ENCODE measurements around the gene RTP2.

The RTP2 gene

GRCh38 chr3:187665764-187666402, 36.5 kb downstream of the RTP2 start:
- DNase-seq = no peak

- DNase-seq = no peak
Observed at GRCh38 chr3:187665010-187665409, 37.3 kb downstream of the RTP2 start.

- no peak for DNase-seq
Observed at GRCh38 chr3:187662848-187663409, 39.4 kb downstream of the RTP2 start.

GRCh38 chr3:187661267-187661666, 41.1 kb downstream of the RTP2 start:
- no peak for DNase-seq

GRCh38 chr3:187651282-187651681, 51.1 kb downstream of the RTP2 start:
- no peak for DNase-seq
